ENCODE measurements around the gene TMEM91.

DNA sequence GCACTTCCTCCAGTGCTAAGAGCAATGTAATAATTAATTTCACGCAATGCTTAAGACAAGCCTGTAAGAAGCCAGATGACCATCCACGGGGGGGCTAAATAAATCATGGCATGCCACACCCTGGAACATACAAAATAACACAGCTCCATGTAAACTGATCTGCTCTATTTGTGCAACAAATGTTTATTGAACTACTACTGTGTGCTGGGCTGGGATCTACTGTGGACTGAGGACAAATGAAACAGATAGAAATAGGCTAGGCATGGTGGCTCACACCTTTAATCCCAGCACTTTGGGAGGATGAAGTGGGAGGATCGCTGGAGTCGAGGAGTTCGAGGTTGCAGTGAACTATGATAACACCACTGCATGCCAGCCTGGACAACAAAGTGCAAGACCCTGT lies 43.9 kb upstream of the TMEM91 start:
- TF ChIP-seq, protein P1, sequence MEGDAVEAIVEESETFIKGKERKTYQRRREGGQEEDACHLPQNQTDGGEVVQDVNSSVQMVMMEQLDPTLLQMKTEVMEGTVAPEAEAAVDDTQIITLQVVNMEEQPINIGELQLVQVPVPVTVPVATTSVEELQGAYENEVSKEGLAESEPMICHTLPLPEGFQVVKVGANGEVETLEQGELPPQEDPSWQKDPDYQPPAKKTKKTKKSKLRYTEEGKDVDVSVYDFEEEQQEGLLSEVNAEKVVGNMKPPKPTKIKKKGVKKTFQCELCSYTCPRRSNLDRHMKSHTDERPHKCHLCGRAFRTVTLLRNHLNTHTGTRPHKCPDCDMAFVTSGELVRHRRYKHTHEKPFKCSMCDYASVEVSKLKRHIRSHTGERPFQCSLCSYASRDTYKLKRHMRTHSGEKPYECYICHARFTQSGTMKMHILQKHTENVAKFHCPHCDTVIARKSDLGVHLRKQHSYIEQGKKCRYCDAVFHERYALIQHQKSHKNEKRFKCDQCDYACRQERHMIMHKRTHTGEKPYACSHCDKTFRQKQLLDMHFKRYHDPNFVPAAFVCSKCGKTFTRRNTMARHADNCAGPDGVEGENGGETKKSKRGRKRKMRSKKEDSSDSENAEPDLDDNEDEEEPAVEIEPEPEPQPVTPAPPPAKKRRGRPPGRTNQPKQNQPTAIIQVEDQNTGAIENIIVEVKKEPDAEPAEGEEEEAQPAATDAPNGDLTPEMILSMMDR (IDR thresholded peaks at IDR 0.05): no peak
- TF ChIP-seq NR1H2 (CRISPR knock-in tag; IDR thresholded peaks at IDR 0.05) (no peak), USF2 (CRISPR knock-in tag; IDR thresholded peaks at IDR 0.05) (no peak)

Data from WTC11 (cell line).